Testis (tissue), 2 donors: ENCODE data around the gene TTC3.

Source experiments
- CTCF ChIP-seq, 3 experiments: fragments of 450-650 bp in 2 of 3; fragments of 200-600 bp in 1 of 3; sonication (generic) in 1 of 3; IDR thresholded peaks; one replicate each; pipeline ENCODE4 v1.5.1; 2016 to 2019; ENCODE audit warnings: antibody characterized with exemption in 3 of 3, mild to moderate bottlenecking in 2 of 3, moderate library complexity in 1 of 3
- POLR2A ChIP-seq: fragments of 450-650 bp; IDR thresholded peaks from one replicate; pipeline ENCODE4 v1.6.1; 2017; ENCODE audit warnings: antibody characterized with exemption, mild to moderate bottlenecking, moderate library complexity

- no peak for TF ChIP-seq CTCF (IDR thresholded peaks at IDR 0.05)
- no peak for TF ChIP-seq POLR2A
Measured at GRCh38 chr21:37043818-37044217, 29.2 kb upstream of the TTC3 start.
